Renal cortex interstitium (tissue), 11 donors: ENCODE results near the gene TSPYL1. TPM values are rescaled to one million over a fixed set of nuclear protein-coding genes. Genes with fewer than 3 reads are reported as not detected.

ENCODE experiments used
- DNase-seq, 11 donors: peaks; one replicate each; pipeline ENCODE4 v3.0.0-alpha.2; 2013; ENCODE audit warnings: low read depth in 9 of 11, low spot score in 4 of 11; ENCODE audit errors: extremely low read depth in 1 of 11
- polyA plus RNA-seq, 3 donors: library from polyadenylated mRNA; unstranded; fragments of 120-200 nt; gene quantifications; one replicate each; pipeline ENCODE4 v1.2.1, GENCODE V29; 2013; ENCODE audit not compliant: insufficient read length in 3 of 3

Gene TSPYL1
- polyA plus RNA-seq, 3 donors, result 100 to 105 (median 101) TPM

- no peak for DNase-seq
Observed at GRCh38 chr6:116277124-116277523, 2.6 kb downstream of the TSPYL1 start.

GRCh38 chr6:116271149-116271708 lies 8.5 kb downstream of the TSPYL1 start:
- DNase-seq, result no peak

- peak in 6 of 11 donors; percentile 41 to 74 (median 60) for DNase-seq
Observed at GRCh38 chr6:116268589-116269293, 11.0 kb downstream of the TSPYL1 start.

- no peak for DNase-seq
Observed at GRCh38 chr6:116267836-116268588, 11.7 kb downstream of the TSPYL1 start.

DNA sequence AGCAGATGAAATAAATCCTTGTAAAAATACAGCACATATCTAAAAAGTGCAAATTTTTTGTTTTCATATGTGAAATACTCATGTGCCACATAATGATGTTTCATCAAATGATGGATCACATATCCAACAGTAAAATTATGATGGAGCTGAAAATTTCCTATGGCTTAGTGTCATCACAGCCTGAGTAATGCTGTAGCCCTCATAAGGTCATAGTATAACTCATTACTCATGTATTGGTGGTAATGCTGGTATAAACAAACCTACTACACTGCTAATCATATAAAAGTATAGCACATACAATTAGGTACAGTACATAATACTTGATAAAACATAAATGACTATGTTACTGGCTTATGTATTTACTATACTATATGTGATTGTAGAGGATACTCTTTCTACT lies 12.9 kb downstream of the TSPYL1 start:
- no peak for DNase-seq

GRCh38 chr6:116265041-116265829 lies 14.5 kb downstream of the TSPYL1 start:
- DNase-seq, result no peak

DNA sequence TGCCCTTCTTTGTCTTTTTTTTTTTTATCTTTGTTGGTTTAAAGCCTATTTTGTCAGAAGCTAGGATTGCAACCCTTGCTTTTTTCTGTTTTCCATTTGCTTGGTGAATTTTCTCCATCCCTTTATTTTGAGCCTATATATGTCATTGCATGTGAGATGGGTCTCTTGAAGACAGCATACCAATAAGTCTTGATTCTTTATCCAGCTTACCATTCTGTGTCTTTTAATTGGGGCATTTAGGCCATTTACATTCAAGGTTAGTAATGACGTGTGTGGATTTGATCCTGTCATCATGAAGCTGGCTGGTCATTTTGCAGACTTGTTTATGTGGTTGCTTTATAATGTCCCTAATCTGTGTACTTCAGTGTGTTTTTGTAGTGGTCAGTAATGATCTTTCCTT lies 16.4 kb downstream of the TSPYL1 start:
- DNase-seq, result no peak

- no peak for DNase-seq
Observed at GRCh38 chr6:116258520-116258919, 21.2 kb downstream of the TSPYL1 start.

- DNase-seq, result no peak
Observed at GRCh38 chr6:116256694-116257093, 23.0 kb downstream of the TSPYL1 start.

DNA sequence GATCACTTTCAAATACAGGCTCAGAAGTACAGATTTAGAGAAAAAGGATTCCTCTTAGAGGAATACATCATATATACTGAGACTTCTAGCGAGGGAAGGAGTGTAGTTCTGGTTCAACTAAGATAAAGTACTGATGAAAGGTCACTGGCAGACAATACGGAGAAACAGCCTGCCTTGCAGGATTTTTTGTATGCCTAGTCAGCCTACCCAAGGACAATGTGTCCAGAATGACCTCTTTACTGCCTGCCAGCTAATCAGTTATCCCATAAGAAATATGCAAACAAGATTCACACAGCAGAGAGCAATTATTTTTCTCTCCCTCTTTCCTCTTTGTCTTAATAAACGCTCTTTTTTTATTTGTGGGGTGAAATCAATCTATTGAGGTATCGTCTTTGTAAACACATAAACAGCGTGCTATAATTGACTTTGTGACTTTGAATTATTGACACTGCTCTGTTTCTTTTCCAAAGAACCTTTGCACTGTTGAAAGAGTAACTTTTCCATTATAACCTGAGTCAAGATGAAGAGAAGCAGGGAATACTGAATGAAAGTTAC lies 24.4 kb downstream of the TSPYL1 start:
- DNase-seq, result no peak

- no peak for DNase-seq
Observed at GRCh38 chr6:116254297-116255056, 25.3 kb downstream of the TSPYL1 start.

GRCh38 chr6:116253505-116254296 lies 26.0 kb downstream of the TSPYL1 start, which contains the start of gene TSPYL4:
TSS of gene TSPYL4 (minus strand) at chr6:116254075. CDS start at chr6:116254008, 67 bp downstream.
- DNase-seq, result peak; percentile 94 to 97 (median 96)

- DNase-seq, result no peak
Observed at GRCh38 chr6:116253188-116253504, 26.6 kb downstream of the TSPYL1 start.

DNA sequence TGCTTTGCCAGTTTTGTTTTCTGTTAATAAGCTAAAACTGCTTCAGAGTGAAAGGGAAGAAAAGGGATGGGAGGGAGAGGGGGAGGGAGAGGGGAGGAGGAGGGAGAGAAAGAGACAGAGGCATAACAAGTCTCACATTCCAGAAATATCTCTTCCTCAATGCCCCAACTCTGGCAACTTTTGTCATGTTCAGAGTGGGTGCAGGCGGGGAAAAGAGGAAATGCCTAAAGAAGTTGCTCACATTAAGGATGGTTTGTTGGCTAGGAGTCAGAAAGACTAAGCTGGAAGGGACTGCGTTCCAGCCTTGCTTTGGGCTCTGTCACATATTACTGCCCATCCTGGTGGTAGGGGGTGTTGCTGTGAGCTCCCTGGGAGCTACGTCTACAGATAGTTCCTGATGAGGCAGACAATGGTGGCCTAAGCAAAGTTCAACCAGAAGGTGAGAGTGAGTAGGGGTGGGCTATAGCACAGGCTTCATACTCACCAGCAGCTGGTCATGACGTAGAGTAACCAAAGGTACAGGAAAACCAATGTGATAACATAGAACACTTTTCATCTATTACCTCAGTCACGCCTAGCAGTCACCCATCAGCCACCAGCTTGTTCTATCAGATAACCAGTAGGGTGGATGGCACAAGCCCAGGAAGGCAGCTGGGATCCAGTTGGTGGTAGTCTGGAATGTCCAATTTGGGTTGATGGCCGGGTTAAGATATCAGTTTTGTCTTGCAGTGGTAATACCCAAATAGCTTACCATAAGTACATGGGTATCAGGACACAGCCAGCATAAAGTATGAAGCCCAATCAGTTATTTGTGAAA lies 28.0 kb downstream of the TSPYL1 start:
- no peak for DNase-seq

DNA sequence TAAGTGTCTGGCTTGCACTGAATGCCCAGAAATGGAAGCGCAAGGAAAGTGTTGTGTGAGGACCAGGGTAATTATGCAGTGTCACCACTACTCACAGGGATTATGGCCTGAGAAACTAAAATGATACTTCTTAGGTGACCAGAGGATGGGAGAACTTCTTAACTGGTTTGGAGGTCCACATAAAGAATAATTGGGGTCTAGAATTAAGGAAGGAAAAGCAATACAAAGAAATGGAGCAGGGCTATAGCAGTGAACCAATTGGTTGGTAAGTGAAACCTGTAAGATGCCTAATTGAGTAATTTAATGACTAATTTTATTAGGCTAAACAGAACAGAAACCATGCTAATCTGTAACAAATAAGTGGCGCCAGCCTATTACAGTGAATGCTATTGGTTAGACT lies 31.2 kb downstream of the TSPYL1 start:
- DNase-seq, result no peak

DNA sequence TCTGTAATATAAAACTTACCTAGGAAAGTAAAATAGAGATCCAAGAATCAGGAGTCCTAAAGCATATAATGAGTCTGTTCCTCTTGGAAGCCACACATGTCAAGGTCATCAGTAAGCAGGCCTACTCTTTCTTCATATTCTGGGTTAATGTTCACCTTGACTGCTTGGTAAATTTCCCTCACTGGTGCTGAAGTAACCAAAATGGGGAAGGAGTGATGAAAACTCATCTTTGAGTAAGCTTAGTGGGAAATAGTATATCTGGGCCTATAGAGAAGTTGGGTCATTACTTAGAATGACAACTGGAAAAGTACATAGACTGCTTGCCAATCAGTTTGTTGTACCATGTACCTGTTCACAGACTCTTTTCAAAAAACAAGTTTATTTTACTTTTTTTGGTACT lies 32.4 kb downstream of the TSPYL1 start:
- no peak for DNase-seq

DNA sequence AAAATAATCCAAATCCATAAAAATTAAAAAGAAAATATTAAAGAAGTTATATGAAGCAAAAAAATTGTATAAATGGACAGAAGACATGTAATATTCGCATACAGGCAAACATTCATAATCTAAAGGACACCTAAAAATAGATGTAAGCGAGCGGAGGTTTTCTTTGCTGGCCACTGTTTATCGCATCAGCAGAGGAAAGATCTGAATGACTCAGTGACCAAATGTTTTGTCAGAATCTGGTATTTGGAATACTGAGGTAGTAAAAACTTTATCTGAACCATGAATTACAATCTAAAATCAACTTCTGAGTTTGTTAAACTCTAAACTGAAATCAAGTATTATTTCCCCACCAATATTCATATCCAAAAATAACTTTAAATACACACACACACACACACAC lies 33.6 kb downstream of the TSPYL1 start:
- DNase-seq, result no peak
